ENCODE results near the gene NMT2. TPM values are rescaled to one million over a fixed set of nuclear protein-coding genes. Genes with fewer than 3 reads are reported as not detected.
"Not testable (repeated sequence)": the region's sequence is repeated elsewhere in the genome, so short reads cannot be mapped to it uniquely, and the experiment has no call there.

Gene NMT2
- polyA plus RNA-seq (ENCODE audit: insufficient read length in 3 of 3): 10 to 100 TPM; 32.2 to 34.7 (median 33.7) TPM

- peak; percentile 48 to 72 (median 66) for DNase-seq (ENCODE audit: low read depth in 3 of 3, low spot score in 2 of 3)
Measured at GRCh38 chr10:15168291-15168785, at the start of gene NMT2. TSS of gene NMT2 (minus strand) at chr10:15168693. CDS start at chr10:15168612, 81 bp downstream.

- no peak for DNase-seq (ENCODE audit: low read depth in 3 of 3, low spot score in 2 of 3)
Measured at GRCh38 chr10:15216700-15217099, 48.2 kb upstream of the NMT2 start.

- no peak for DNase-seq (ENCODE audit: low read depth in 3 of 3, low spot score in 2 of 3)
Measured at GRCh38 chr10:15214237-15214636, 45.7 kb upstream of the NMT2 start.

DNA sequence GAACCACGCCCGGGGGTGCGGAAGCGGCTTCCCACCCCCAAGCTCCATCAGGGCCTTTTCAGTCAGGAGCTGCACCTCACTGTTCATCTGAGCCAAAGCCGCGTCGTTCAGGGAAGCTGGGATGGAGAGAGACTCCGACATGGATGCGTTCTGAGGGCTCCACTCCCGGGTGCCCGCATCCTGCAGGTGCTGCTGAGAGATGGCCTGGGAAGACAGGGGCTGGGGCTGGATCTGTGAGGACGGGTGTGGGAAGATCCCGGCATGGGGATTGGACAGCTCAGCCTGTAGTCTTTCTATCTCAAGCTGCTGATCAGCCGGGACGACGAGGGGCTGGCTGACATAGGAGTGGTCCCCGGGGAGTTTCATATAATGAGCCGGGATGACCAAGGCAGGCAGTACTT lies 45.0 kb upstream of the NMT2 start:
- no peak for DNase-seq (ENCODE audit: low read depth in 3 of 3, low spot score in 2 of 3)

- no peak for DNase-seq (ENCODE audit: low read depth in 3 of 3, low spot score in 2 of 3)
Measured at GRCh38 chr10:15211464-15211979, 43.0 kb upstream of the NMT2 start.

DNA sequence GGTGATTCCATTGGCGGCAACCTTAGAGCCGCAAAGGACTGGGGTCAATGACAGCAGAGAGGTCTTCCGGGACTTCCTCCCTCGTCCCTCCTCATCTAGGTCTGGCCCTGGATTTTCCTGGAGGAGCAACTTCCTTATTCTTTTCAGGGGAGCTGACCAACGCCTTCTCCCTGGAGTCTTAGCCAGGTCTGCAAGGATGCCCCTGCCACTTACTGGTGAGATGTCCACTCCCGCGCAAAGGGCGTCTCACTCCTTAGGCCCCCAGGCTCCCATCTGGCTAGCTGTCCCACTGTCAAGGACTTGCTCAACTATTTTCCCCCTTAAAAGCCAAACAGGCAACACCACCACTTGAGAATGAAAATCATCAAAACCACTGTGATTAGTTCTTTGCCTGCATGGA lies 42.0 kb upstream of the NMT2 start:
- no peak for DNase-seq (ENCODE audit: low read depth in 3 of 3, low spot score in 2 of 3)

DNA sequence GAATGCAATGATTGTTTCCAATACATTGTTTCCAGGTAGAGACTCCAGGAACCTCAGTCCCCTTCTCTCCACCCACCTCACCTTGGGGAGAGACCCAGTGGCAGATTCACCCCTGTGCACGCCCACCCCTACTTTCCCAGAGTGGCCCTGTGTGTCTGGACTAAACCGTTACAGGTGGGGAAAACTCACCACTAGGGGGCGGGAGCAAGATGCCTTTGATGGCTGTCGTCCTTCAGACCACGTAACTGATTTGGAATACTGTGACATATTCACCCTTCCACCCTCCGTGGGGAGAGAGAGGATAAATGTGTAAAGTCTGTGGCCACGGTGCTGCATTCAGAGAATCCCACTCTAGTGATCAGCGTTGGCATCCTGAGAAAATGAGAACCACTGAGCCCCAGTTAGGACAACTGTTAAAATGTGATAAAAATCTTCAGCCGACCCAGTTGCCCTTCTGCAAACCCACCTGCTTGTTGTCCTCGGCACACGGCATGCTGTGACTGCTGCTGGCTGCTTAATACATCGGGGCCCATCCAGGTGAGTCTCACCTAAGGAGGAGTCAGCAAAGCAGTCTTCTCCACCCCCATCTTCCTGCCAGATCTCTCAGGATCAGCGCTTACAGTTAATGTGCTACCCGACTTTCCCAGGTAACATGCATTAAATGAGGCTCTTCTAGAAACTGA lies 41.5 kb upstream of the NMT2 start:
- DNase-seq (ENCODE audit: low read depth in 3 of 3, low spot score in 2 of 3): peak; percentile 33 to 58 (median 56)

DNA sequence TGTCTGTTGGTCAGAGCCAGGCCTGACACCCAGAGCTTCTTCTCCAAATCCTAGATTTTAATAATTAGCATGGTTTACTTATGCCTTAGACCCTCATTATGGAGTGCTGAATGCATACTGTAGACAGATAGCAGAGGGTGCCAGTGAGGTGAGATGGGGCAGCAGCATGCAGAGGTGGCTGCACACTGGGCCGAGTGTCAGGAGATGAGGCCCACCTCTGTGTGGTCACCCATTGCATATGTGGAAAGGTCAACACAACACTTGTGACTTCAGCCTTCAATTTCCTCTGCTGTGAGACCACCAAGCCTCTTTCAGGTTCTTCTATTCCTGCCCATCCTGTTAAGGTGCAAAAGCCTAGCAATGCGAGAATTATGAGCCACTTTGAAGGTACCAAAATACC lies 39.7 kb upstream of the NMT2 start:
- no peak for DNase-seq (ENCODE audit: low read depth in 3 of 3, low spot score in 2 of 3)

GRCh38 chr10:15207410-15207809 lies 38.9 kb upstream of the NMT2 start:
- DNase-seq (ENCODE audit: low read depth in 3 of 3, low spot score in 2 of 3): not testable (repeated sequence)

GRCh38 chr10:15202639-15203038 lies 34.1 kb upstream of the NMT2 start:
- no peak for DNase-seq (ENCODE audit: low read depth in 3 of 3, low spot score in 2 of 3)

GRCh38 chr10:15202301-15202621 lies 33.8 kb upstream of the NMT2 start:
- not testable (repeated sequence) for DNase-seq (ENCODE audit: low read depth in 3 of 3, low spot score in 2 of 3)

- DNase-seq (ENCODE audit: low read depth in 3 of 3, low spot score in 2 of 3): no peak
Measured at GRCh38 chr10:15201589-15202300, 33.3 kb upstream of the NMT2 start.

- no peak for DNase-seq (ENCODE audit: low read depth in 3 of 3, low spot score in 2 of 3)
Measured at GRCh38 chr10:15200626-15201025, 32.1 kb upstream of the NMT2 start.

GRCh38 chr10:15197911-15198310 lies 29.4 kb upstream of the NMT2 start:
- DNase-seq (ENCODE audit: low read depth in 3 of 3, low spot score in 2 of 3): no peak

DNA sequence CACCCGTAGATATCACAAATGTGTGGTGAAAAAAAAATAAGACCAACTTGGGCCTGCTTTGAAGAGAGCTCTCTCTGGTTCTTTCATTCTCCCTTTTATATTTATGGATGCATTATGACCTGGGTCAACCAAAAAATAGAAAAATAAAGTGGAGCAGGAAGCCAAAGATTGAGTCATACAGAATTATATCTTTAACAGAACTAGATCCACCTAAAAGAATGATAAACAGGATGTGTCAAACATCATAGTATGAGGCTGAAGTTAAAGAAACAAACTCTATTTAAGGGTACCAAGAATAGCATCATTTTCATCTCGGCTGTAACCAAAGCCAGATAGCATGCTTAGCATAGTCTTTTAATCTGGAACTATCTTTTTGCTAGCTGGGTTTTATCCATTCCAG lies 28.8 kb upstream of the NMT2 start:
- DNase-seq (ENCODE audit: low read depth in 3 of 3, low spot score in 2 of 3): no peak

DNA sequence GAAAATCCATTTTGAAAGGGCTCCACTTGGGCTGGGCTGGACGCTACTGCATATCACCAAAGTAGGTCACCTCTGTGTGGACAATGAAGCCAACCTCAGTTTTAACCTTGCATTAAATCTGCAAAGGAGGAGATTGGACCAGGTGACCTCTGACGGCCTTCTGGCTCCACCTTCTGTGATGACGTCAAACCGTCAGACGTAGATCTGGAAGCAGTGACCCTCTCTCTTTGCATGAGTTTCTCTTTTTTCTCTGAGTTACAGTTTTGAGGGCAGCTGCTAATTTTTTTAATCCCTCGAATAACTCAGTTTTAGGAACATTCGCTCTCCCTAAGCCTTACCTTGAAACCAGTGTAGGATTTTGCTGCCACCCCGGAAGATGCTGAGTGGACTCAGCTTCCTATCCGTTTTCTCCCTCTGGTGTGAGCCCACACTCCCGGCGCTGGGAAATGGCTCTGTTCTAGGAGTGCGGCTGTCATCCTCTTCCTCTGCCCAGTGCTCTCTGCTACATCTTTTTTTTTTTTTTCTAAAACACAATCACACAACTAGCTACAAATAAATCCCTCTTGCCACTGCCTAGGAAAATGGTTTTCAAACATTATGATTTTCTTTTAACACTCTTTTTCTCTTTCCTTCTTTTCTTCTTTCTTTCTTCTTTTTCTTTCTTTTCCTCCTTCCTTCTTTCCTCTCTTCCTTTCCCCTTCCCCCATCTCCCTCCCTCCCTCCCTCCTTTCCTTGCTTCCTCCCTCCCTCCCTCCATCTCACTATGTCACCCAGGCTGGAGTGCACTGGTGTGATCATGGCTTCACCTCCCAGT lies 27.7 kb upstream of the NMT2 start:
- DNase-seq (ENCODE audit: low read depth in 3 of 3, low spot score in 2 of 3): no peak

DNA sequence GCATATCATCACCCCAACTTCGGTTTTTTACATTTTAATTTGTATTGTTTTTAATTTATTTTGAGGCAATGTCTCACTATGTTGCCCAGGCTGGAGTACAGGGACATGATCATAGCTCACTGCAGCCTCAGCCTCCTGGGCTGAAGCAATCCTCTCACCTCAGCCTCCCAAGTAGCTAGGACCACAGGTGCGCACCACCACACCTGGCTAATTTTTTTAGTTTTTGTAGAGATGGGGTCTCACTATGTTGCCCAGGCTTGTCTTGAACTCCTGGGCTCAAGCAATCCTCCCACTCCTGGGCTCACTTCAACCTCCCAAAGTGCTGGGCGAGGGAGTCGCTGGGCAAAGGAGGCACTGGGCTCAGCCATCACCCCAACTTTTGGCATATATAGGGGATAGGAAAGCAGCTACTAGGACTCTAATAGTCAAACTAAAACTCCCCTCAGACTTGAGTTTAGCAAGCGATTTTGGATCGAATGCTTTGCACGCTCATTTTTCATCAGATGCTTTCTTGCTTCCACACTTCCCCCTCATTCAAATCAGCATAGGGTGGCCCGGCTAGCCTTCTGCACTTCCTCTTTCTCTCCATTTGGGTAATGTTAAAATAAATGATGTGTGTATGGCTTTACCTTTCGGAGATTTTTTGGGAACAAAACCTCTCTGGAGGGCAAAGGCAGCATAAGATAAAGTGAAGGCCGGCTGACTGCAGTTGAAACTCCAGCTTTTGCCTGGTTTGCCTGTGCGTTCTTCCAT lies 20.8 kb upstream of the NMT2 start:
- no peak for DNase-seq (ENCODE audit: low read depth in 3 of 3, low spot score in 2 of 3)

- no peak for DNase-seq (ENCODE audit: low read depth in 3 of 3, low spot score in 2 of 3)
Measured at GRCh38 chr10:15188603-15189002, 20.1 kb upstream of the NMT2 start.

DNA sequence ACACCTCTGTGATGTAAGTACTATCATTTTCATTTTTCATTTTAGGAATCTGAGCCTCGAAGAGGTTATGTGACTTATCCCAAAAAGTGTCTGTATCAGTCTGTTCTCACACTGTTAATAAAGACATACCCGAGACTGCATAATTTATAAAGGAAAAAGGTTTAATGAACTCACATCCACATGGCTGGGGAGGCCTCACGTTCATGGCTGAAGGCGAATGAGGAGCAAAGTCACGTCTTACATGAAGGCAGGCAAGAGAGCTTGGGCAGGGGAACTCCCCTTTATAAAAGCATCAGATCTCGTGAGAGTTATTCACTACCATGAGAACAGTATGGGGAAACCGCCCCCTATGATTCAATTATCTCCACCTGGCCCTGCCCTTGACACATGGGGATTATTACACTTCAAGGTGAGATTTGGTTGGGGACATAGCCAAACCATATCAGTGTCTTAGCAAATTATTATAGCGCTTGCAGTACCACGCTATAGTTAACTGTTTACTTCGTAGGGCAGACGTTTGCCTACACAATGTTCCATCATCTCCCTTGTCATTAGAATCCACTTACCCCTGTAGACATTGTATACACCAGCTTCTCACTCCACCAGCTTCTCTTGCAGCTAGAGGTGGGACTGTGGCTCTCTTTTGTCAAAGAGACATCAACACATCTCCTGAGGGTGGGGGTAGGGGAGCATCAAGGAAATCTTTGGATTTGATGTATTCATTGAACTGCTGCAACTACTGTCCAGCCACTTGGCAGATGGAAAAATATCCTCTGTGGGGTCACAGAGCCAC lies 15.4 kb upstream of the NMT2 start:
- no peak for DNase-seq (ENCODE audit: low read depth in 3 of 3, low spot score in 2 of 3)

Data from right renal cortex interstitium (tissue), 3 donors.